NCI-H2196 treated with DMSO at 0.1 percent for 48 hours (cell line): ENCODE measurements around the gene OSBP.
"Not testable (repeated sequence)": the region's sequence is repeated elsewhere in the genome, so short reads cannot be mapped to it uniquely, and the experiment has no call there.

Experiments
- DNase-seq: peaks from one replicate; lab custom pipeline; 2025; ENCODE audit not compliant: unreplicated experiment; lab: John Stamatoyannopoulos, UW

The OSBP gene

GRCh38 chr11:59555601-59556114 lies 59.9 kb downstream of the OSBP start:
- no peak for DNase-seq

DNA sequence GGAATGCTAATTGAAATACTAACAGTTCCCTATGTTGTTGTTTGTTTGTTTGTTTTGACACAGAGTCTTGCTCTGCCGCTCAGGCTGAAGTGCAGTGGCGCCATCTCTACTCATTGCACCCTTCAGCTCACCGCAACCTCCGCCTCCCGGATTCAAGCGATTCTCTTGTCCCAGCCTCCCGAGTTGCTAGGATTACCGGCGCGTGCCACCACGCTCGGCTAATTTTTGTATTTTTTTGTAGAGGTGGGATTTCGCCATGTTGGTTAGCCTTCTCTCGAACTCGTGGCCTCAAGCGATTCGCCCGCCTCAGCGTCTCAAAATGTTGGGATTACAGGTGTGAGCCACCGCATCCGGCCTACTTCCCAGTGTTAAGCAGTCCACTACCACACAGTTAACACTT lies 62.3 kb downstream of the OSBP start:
- no peak for DNase-seq

- DNase-seq: no peak
Observed at GRCh38 chr11:59552844-59553243, 62.7 kb downstream of the OSBP start.

GRCh38 chr11:59551659-59552521 lies 63.7 kb downstream of the OSBP start:
- no peak for DNase-seq

GRCh38 chr11:59550842-59551658 lies 64.5 kb downstream of the OSBP start:
- peak; percentile 43 for DNase-seq

- peak; percentile 84 for DNase-seq
Observed at GRCh38 chr11:59550368-59550841, 65.2 kb downstream of the OSBP start.

GRCh38 chr11:59548309-59548656 lies 67.3 kb downstream of the OSBP start:
- no peak for DNase-seq

DNA sequence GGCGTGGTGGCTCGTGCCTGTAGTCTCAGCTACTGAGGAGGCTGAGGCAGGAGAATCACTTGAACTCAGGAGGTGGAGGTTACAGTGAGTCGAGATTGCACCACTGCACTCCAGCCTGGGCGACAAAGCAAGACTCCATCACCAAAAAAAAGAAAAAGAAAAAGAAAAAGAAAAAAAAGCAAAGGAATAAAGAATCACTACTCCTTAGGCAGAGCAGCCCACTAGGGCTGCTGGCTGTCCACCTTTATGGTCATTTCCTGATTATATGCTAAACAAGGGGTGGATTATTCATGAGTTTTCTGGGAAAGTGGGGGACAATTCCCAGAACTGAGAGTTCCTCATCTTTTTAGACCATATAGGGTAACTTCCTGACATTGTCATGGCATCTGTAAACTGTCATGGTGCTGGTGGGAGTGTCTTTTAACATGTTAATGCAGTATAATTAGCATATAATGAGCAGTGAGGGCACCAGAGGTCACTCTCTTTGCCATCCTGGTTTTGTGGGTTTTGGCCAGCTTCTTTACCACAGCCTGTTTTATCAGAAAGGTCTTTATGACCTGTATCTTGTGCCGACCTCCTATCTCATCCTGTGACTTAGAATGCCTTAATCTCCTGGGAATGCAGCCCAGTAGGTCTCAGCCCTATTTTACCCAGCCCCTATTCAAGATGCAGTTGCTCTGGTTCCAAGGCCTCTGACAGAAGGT lies 67.8 kb downstream of the OSBP start:
- not testable (repeated sequence) for DNase-seq

DNA sequence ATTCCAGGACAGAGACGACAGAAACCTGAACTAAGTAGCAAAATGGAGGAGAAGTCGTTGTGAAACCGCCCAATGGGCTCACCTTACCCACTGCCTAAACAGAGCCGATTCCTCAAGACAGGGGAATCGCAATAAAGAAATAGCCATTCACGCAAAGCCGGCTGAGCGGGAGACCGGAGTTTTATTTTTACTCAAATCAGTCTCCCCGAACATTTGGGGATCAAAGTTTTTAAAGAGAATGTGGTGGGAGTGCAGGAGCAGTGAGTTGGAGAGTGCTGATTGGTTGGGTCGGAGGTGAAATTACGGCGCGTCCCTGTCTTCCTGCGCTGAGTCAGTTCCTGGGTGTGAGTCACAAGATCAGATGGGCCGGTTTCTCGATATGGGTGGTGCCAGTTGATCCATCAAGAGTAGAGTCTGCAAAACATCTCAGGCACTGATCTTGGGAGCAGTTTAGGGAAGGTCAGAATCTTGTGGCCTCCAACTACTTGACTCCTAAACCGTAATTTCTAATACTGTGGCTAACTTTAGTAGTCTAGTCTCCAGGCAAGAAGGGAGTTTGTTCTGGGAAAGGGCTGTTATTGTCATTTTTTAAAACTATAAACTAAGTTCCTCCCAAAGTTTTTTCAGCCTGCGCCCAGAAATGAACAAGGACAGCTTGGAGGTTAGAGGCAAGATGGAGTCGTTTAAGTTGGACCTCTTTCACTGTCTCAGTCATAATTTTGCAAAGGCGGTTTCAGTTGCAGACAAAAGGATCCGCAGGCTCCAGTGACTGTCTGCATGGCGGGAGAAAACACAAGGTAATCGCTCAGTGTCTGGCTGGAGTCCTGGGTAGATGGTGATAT lies 70.2 kb downstream of the OSBP start:
- DNase-seq: no peak

GRCh38 chr11:59544869-59545178 lies 70.8 kb downstream of the OSBP start:
- no peak for DNase-seq

- not testable (repeated sequence) for DNase-seq
Observed at GRCh38 chr11:59543713-59544112, 71.9 kb downstream of the OSBP start.

- no peak for DNase-seq
Observed at GRCh38 chr11:59542142-59542810, 73.3 kb downstream of the OSBP start.

DNA sequence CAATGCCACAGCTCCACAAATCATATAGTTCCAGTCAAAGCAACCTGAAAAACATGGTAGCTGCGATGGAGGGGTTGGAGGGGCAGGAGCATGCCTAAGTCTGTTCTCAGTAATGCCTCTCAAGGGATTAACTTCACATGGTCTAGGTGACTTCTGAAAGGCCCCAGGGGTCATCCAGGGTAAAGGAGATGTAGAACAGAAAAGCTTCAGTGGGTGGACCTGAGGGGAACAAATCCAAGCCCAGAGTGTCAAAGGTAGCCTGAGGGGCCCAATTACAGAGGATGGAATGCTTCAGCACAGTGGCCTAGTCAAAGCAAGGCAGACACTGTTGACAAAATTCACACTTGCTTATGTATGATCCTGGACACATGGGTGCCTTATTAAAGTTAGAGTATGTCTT lies 80.9 kb downstream of the OSBP start:
- DNase-seq: no peak

GRCh38 chr11:59532620-59533019 lies 83.0 kb downstream of the OSBP start:
- no peak for DNase-seq

- DNase-seq: no peak
Observed at GRCh38 chr11:59528711-59529110, 86.9 kb downstream of the OSBP start.
